HG03571 (cell line): ENCODE data around the gene ERICH6.
"Not testable (repeated sequence)": the region's sequence is repeated elsewhere in the genome, so short reads cannot be mapped to it uniquely, and the experiment has no call there.

Experiments used
- ATAC-seq: cut with Tn5 transposase; IDR thresholded peaks from one replicate; pipeline ENCODE4 v1.9.1; 2021; ENCODE audit not compliant: unreplicated experiment

The ERICH6 gene

GRCh38 chr3:150682824-150683223, 20.9 kb downstream of the ERICH6 start:
- no peak for ATAC-seq

- no peak for ATAC-seq
These were observed 21.4 kb downstream of the ERICH6 start for GRCh38 chr3:150682279-150682678.

GRCh38 chr3:150681057-150681456, 22.7 kb downstream of the ERICH6 start:
- peak; percentile 96 for ATAC-seq

DNA sequence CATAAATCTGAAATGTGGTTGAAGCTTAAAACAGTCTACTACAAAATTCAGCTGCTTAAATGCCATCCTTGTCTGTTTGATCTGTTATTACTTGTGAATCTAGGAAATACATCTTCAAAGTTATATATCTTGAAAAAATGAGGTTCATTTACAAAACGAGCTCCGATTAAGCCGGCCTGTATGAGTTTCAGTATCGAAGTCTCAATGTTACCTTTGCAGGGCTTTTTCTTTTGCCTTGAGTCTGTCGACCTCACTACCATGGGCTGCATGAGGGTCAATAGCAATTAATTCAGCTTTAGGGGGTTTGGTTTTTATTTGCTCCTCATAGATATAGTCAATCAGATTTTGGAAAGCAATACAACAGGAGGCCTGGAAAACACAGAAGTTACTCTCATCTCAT, 23.2 kb downstream of the ERICH6 start:
- peak; percentile 7 for ATAC-seq

DNA sequence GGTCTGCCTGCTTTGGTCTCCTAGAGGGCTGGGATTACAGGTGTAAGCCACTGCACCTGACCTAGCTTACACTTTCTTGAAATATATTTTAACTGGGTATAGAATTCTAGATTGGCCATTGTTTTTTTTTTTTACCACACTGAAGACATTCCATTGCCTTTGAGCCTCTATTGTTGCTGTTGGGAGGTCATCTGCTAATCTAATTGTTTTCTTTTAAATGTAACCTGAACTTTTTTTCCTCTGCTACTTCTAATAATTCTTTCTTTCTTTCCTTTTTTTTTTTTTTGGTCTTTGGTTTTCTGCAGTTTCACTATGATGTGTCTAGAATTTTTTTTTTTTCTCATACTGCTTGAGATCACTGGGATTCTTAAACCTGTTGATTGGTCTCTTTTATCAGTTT, 28.1 kb downstream of the ERICH6 start:
- ATAC-seq, result no peak

DNA sequence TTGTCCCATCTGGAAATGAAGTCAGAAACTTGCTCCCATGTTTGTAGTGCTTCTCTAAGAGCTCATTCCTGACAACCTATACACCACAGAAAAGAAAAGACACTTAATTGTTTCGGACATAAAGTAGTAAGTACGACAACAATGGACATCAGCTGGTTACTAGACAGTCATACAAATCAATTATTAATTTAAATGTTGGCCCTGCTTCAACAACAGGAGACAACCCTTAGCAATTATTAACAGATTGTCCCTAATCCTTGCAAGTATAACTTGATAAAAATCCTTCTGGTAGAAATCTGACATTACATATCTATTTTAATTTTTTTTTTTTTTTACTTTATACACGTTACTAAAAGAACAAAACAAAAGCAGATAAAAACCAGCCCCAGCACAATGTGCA, 29.8 kb downstream of the ERICH6 start:
- ATAC-seq, result no peak

GRCh38 chr3:150666167-150666566, 37.6 kb downstream of the ERICH6 start:
- no peak for ATAC-seq

DNA sequence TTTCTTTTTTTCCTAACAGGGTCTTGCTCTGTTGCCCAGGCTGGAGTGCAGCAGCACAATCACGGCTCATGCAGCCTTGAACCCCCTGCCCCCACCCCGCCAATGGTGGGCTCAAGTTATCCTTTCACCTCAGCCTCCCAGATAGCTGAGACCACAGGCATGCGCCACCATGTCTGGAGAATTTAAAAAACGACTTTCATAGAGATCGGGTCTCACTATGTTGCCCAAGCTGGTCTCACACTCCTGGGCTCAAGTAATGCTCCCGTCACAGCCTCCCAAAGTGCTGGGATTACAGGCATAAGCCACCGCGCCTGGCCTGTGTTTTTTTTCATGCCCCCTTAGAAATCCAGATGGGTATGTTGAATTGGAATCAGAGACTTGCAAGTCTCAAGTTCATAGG, 40.3 kb downstream of the ERICH6 start:
- ATAC-seq, result no peak

GRCh38 chr3:150662410-150663200, 41.1 kb downstream of the ERICH6 start:
- no peak for ATAC-seq

GRCh38 chr3:150656316-150656715, 47.4 kb downstream of the ERICH6 start:
- no peak for ATAC-seq

- no peak for ATAC-seq
These were observed 50.6 kb downstream of the ERICH6 start for GRCh38 chr3:150653110-150653561.

DNA sequence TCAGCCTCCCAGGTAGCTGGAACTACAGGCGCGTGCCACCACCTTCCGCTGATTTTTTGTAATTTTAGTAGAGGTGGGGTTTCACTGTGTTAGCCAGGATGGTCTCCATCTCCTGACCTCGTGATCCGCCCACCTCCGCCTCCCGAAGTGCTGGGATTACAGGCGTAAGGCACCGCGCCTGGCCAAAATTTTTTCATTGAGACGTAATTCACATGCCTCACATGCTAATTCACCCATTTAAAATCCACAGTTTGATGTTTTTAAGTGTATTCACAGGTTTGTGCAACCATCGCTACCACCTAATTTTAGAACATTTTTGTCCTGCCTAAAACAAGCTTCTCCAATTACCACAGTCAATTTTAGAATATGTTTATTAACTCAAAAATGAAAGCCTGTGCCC, 63.5 kb downstream of the ERICH6 start:
- no peak for ATAC-seq

GRCh38 chr3:150639262-150639661, 64.5 kb downstream of the ERICH6 start:
- no peak for ATAC-seq

DNA sequence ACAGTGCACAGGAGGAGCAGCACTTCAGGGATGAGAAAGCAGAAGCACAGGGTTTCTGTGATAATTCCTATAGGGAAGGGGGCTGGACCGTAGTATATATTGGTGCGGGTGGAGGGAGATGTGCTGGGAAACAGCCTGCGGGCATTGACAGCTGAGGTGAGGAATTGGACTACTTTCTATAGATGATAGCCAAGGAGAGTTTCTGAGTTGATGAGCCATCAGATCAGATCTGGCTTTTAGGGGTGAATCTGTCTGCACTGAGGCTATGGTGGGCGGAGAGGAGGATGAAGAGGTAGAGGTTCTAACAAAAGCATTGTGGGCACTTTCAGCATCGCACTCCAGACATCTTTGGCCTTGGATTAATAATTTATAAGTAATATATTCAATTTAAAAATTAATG, 67.5 kb downstream of the ERICH6 start:
- no peak for ATAC-seq

DNA sequence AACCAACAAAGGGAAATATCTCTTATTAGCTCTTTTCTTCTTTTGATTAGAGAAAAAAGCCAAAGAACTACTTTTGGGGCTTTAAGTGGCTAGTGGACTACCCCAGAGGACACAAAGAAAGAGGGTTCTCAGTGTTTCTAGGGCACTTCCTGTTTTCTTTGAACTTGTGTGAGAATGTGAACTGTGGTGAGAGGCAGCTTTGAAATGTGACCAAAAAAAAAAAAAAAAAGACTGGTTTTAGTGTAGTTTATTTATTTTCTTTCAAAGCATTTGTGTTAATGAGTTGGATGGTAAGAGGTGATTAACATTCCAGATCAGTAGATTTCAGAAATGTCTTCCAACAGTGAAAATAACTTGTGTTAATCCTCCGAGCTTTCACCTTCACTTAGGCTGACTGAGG, 68.2 kb downstream of the ERICH6 start:
- peak; percentile 62 for ATAC-seq

GRCh38 chr3:150635076-150635475, 68.6 kb downstream of the ERICH6 start:
- ATAC-seq, result no peak

- no peak for ATAC-seq
These were observed 72.1 kb downstream of the ERICH6 start for GRCh38 chr3:150631515-150632221.

- no peak for ATAC-seq
These were observed 76.2 kb downstream of the ERICH6 start for GRCh38 chr3:150627557-150627956.

- no peak for ATAC-seq
These were observed 77.4 kb downstream of the ERICH6 start for GRCh38 chr3:150626148-150626930.

DNA sequence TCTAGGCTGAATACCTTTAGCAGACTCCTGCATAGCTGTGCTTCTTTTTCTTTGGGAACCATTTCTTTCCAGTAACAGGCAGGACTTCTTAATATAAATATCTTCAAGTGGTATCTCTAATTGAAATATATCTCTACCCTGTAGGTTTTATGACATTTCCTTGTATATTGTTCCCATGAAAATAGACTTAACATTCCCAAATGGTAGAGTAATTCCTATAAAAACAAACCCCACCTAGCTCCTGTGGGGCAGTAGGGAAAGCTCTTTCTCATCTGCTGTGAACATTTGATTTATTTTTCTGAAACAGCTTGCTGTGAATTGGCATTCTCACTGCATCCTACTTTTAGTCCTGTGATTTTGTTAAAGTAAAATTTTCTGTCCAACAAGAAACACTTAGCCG, 79.8 kb downstream of the ERICH6 start:
- ATAC-seq, result no peak

DNA sequence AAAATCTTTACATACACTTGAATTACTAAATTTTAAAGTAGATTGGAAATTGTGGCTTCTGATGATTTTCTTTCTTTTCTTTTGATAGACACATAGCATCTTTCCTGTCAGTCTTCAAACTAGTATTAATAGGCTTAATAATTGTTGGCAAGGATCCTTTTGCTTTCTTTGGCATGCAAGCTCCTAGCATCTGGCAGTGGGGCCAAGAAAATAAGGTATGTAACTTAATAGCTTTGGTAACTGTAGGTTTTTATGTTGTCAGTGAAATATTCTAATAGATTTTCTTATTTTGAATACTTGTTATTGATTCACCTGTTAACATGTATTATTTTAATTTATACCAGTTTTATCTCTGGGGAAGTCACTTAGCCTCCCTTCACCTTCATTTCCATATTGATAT, 80.8 kb downstream of the ERICH6 start:
- not testable (repeated sequence) for ATAC-seq
